OCI-LY1 (cell line): ENCODE measurements around the gene SLCO2B1.

Source experiments
- EZH2 ChIP-seq: fragments of 200-600 bp; sonication (generic), shearing (Covaris generic); IDR thresholded peaks from 2 replicates; pipeline ENCODE4 v1.8.0; 2017; ENCODE audit warnings: borderline replicate concordance, mixed run types, mild to moderate bottlenecking, antibody characterized with exemption, low read length, moderate library complexity, mixed read lengths
- TF ChIP-seq, protein P1 (sequence below): fragments of 200-600 bp; sonication (generic), shearing (Covaris generic); IDR thresholded peaks from 2 replicates; pipeline ENCODE4 v1.5.1; 2017; ENCODE audit warnings: mild to moderate bottlenecking, antibody characterized with exemption, low read length, moderate library complexity, mixed read lengths

GRCh38 chr11:75219869-75220268, 69.0 kb downstream of the SLCO2B1 start:
- TF ChIP-seq, protein P1, sequence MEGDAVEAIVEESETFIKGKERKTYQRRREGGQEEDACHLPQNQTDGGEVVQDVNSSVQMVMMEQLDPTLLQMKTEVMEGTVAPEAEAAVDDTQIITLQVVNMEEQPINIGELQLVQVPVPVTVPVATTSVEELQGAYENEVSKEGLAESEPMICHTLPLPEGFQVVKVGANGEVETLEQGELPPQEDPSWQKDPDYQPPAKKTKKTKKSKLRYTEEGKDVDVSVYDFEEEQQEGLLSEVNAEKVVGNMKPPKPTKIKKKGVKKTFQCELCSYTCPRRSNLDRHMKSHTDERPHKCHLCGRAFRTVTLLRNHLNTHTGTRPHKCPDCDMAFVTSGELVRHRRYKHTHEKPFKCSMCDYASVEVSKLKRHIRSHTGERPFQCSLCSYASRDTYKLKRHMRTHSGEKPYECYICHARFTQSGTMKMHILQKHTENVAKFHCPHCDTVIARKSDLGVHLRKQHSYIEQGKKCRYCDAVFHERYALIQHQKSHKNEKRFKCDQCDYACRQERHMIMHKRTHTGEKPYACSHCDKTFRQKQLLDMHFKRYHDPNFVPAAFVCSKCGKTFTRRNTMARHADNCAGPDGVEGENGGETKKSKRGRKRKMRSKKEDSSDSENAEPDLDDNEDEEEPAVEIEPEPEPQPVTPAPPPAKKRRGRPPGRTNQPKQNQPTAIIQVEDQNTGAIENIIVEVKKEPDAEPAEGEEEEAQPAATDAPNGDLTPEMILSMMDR = no peak
- no peak for TF ChIP-seq EZH2
